ENCODE measurements around the gene ZNF397.
A peak's percentile ranks its signal among the peaks of the same experiment; 100 is the strongest.

The ZNF397 gene

GRCh38 chr18:35264409-35264808, 23.6 kb downstream of the ZNF397 start:
- no peak for DNase-seq
- H4K20me1 ChIP-seq (ENCODE audit: insufficient read depth, low read length) = no peaks in the 10 kb centered on the region
- no peaks in the 10 kb centered on the region for H3K79me2 ChIP-seq (ENCODE audit: insufficient read depth, low read length)
- no peak overlapping the region for H3K27ac ChIP-seq (ENCODE audit: low read length)
- peaks cover 22% of the 10 kb centered on the region for H3K36me3 ChIP-seq (ENCODE audit: insufficient read depth, low read length)
- H3K27me3 ChIP-seq (ENCODE audit: insufficient read depth, low read length, poor library complexity) = no peaks in the 10 kb centered on the region
- no peak overlapping the region for H3K4me3 ChIP-seq (ENCODE audit: low read depth in 1 of 2, low read length in 2 of 2)
- peaks cover 25% of the 10 kb centered on the region for H3K4me1 ChIP-seq (ENCODE audit: insufficient read depth, low read length)
- H3K9ac ChIP-seq (ENCODE audit: low read depth, low read length) = no peak overlapping the region
- H3K9me3 ChIP-seq (ENCODE audit: insufficient read depth, low read length, severe bottlenecking) = no peaks in the 10 kb centered on the region
- no peak for TF ChIP-seq CTCF (IDR thresholded peaks at IDR 0.05; ENCODE audit: borderline replicate concordance, extremely low read depth, low read length, poor library complexity, severe bottlenecking)
- TF ChIP-seq EZH2 (IDR thresholded peaks at IDR 0.05; ENCODE audit: borderline replicate concordance, low read depth, low read length, severe bottlenecking) = no peak
- no peak overlapping the region for H2AFZ ChIP-seq (ENCODE audit: low read depth, low read length)
- H3K4me2 ChIP-seq (ENCODE audit: insufficient read depth, low read length) = no peak overlapping the region
- ATAC-seq (ENCODE audit: insufficient read depth, low read depth) = no peak

- H3K4me1 ChIP-seq (ENCODE audit: insufficient read depth, low read length) = peaks cover 25% of the 10 kb centered on the region
- peak overlapping the region; percentile 67 for H2AFZ ChIP-seq (ENCODE audit: low read depth, low read length)
- DNase-seq (peak; percentile 74), ATAC-seq (ENCODE audit: insufficient read depth, low read depth) (peak; percentile 85)
- peak overlapping the region; percentile 67 for H3K4me2 ChIP-seq (ENCODE audit: insufficient read depth, low read length)
- TF ChIP-seq CTCF (IDR thresholded peaks at IDR 0.05; ENCODE audit: borderline replicate concordance, extremely low read depth, low read length, poor library complexity, severe bottlenecking) (no peak), EZH2 (IDR thresholded peaks at IDR 0.05; ENCODE audit: borderline replicate concordance, low read depth, low read length, severe bottlenecking) (no peak)
- H4K20me1 ChIP-seq (ENCODE audit: insufficient read depth, low read length) = no peaks in the 10 kb centered on the region
- H3K9me3 ChIP-seq (ENCODE audit: insufficient read depth, low read length, severe bottlenecking) = no peaks in the 10 kb centered on the region
- peak overlapping the region; percentile 73 for H3K27ac ChIP-seq (ENCODE audit: low read length)
- H3K9ac ChIP-seq (ENCODE audit: low read depth, low read length) = peak overlapping the region; percentile 70
- H3K4me3 ChIP-seq (ENCODE audit: low read depth in 1 of 2, low read length in 2 of 2) = peak overlapping the region; percentile 3 to 55; a peak in 3 of 4 replicates
- peaks cover 14% of the 10 kb centered on the region for H3K36me3 ChIP-seq (ENCODE audit: insufficient read depth, low read length)
- no peaks in the 10 kb centered on the region for H3K79me2 ChIP-seq (ENCODE audit: insufficient read depth, low read length)
- no peaks in the 10 kb centered on the region for H3K27me3 ChIP-seq (ENCODE audit: insufficient read depth, low read length, poor library complexity)
These were observed 26.4 kb downstream of the ZNF397 start for GRCh38 chr18:35267161-35267651.

GRCh38 chr18:35267809-35268208, 27.0 kb downstream of the ZNF397 start:
- peak overlapping the region; percentile 63 for H3K27ac ChIP-seq (ENCODE audit: low read length)
- H3K79me2 ChIP-seq (ENCODE audit: insufficient read depth, low read length) = no peaks in the 10 kb centered on the region
- H3K27me3 ChIP-seq (ENCODE audit: insufficient read depth, low read length, poor library complexity) = no peaks in the 10 kb centered on the region
- H2AFZ ChIP-seq (ENCODE audit: low read depth, low read length) = peak overlapping the region; percentile 68
- DNase-seq (peak; percentile 26), ATAC-seq (ENCODE audit: insufficient read depth, low read depth) (peak; percentile 44)
- H3K4me3 ChIP-seq (ENCODE audit: low read depth in 1 of 2, low read length in 2 of 2) = peak overlapping the region; percentile 3 to 55; a peak in 3 of 4 replicates
- no peak for TF ChIP-seq CTCF (IDR thresholded peaks at IDR 0.05; ENCODE audit: borderline replicate concordance, extremely low read depth, low read length, poor library complexity, severe bottlenecking)
- TF ChIP-seq EZH2 (IDR thresholded peaks at IDR 0.05; ENCODE audit: borderline replicate concordance, low read depth, low read length, severe bottlenecking) = no peak
- H3K4me2 ChIP-seq (ENCODE audit: insufficient read depth, low read length) = peak overlapping the region; percentile 67
- H3K9me3 ChIP-seq (ENCODE audit: insufficient read depth, low read length, severe bottlenecking) = no peaks in the 10 kb centered on the region
- peaks cover 25% of the 10 kb centered on the region for H3K4me1 ChIP-seq (ENCODE audit: insufficient read depth, low read length)
- H3K9ac ChIP-seq (ENCODE audit: low read depth, low read length) = peak overlapping the region; percentile 70
- peaks cover 8% of the 10 kb centered on the region for H3K36me3 ChIP-seq (ENCODE audit: insufficient read depth, low read length)
- H4K20me1 ChIP-seq (ENCODE audit: insufficient read depth, low read length) = no peaks in the 10 kb centered on the region

Measured in DND-41 (cell line).